GM21576 (cell line): ENCODE results near the gene CNTN5.
"Not testable (repeated sequence)": the region's sequence is repeated elsewhere in the genome, so short reads cannot be mapped to it uniquely, and the experiment has no call there.

Experiments used
- ATAC-seq: cut with Tn5 transposase; IDR thresholded peaks from one replicate; pipeline ENCODE4 v1.9.1; 2021; ENCODE audit warnings: mild to moderate bottlenecking, moderate library complexity; ENCODE audit not compliant: unreplicated experiment

The CNTN5 gene

DNA sequence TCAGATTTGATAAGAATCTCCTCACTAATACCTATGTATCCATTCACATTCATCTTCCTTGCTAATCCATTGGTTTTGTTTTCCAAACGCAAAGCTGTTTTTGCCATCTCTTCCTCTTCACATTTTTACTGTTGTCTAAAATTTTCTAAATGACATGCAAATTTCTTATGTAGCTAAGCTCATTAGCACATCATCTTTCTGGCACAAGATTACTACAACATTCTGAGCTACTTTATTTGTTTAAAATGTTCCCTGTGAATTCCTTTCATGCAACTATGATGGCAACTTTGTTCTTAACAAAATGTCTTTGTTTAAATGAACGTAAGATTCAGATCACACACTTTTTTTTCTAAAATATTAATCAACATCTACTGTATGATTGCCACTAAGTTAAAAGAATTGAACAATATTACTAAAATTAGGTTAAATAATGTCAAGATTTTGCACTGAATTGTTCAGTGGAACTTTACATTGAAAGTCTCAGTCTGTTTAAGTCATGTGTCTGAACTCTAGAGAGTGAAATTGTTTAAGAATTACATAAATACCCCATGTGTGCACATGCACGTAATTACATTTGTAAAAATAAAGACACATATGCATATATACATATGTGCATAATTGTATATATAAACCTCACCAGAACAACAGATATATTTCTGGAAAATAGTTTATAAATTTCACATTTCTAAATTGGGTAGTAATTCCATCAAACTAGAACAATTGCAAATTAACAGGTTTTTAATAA is 688.4 kb downstream of the CNTN5 start:
- no peak for ATAC-seq

DNA sequence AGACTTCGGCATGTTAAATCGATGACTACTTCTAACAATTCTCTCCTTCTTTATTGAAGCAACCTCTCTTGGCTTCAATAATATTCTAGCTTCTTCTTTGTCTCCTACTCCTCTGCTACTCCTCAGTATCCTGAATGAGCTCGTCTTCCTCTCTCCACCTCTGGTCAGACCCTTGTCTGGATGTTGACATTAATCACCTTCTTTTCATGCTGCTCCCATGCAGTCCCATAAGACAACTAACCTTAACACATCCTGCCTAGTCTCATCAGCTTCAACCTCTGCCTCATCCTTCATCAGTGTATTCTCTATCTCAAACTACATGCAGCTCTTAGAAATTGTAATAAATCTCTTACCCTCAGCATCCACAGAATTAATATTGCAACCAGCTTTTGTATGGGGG is 695.6 kb downstream of the CNTN5 start:
- ATAC-seq, result no peak

DNA sequence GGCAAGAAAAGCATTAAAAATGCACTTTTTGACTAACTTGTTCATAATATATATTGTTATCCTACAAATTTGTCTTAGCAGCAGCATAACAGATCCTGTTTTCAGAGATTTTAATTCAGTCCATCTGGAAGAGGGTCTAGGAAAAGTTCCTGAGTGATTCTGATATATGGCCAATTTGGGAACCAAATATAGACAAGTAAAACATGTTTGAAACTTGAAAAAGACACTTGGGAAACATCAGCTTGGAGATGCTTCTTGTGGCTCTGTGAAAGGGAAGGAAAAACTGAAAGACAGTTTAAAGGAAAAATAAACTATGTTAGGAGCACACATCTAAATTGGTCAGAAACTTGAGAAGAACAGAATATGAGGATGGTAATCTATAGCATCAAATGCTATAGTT is 697.5 kb downstream of the CNTN5 start:
- ATAC-seq, result no peak

DNA sequence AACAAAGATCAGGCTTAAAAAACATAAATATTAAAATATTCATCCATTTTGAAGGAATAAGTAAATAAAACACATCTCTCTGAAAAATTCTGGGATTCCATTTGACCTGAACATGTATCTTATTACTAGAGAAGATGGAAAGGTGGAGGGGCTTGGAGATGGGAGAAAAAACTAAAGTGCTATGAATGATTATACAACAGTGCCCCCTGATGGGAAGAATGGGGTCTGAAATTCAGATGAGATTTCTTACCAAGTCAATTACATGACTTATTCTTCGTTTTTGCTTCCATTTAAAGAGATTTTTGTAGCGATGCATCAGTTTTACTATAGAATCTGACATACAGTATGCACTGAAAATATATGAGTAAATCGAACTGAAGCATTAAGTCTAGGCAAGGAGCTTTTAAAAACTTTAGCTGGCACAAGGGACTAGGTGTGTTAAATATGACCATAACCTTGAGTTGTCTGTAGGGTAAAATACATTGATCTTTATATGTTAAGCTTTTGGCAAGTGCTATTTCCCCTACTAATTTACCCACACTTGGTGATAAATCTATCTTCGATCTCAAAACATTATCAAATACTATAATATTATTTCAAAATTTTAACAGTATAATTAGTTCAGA is 718.8 kb downstream of the CNTN5 start:
- no peak for ATAC-seq

DNA sequence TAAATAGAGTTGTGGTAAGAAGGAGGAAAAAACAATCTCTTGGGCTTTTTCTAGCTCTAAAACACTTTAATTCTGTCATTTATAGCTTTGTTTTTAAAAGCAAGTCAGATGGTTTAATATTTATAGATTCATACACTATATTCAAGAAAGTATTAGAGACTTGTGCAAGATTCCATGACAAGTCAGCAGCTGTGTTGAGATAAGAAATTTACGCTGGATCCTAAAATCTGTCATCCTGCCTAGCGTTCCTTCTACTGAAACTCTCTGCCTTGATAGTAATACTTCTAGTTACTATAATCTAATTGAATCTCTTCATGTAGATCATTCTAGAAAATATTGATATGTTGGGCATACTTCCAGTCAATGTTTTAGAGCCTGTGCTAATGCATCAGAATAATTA is 721.8 kb downstream of the CNTN5 start:
- ATAC-seq, result no peak

DNA sequence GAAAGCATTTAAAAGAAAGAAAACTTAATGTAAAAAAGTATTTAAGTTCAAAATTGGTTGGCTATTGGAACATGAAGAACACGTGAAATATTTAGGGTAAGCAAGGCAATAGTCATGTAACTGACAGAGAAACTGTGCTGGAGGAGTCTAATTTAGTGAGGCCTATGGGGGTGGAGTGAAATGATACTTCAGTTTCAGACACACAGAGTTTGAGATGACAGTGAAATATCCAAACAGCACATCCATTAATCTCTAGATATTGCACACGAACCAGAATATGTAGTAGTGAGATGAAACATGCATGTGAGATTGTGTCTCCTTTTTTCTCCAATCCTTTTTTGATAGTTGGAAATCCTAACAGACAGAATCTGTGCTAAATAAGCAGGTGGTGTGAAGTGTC is 739.0 kb downstream of the CNTN5 start:
- no peak for ATAC-seq

DNA sequence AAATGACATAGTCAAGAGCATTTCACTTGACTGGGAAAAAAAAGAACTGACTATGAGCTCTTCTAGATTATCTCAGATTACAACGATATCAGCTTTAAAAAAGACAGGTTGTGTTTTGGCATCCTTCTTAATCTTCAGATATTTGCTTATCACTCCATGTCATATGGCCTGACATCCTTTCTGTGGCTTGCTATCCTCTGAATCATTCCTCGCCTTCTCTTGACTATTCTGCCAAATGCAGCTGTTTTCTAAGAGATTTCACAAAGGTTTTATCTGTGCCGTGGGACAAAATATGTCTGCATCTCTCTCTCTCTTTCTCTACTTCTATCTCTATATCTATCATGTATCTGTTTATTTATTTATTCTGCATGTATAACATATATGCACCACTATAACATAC is 746.1 kb downstream of the CNTN5 start:
- ATAC-seq, result no peak

DNA sequence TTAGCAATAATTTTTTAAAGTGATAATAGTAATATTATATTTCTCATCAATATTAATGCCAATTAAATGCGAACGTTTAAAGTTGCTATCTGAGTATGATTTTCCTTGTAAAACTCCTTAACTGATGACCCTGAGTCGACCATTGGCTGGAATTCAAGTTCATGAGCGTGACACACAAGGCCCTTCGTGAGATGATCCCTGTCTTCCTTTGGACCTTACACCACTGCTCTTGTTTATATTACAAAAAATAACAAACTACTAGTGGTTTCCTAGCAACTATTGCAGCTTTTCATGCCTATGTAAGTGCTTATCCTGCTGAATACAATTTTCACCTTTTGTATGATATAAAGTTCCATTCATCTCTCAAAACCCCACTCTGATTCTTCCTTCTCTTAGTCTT is 752.9 kb downstream of the CNTN5 start:
- no peak for ATAC-seq

DNA sequence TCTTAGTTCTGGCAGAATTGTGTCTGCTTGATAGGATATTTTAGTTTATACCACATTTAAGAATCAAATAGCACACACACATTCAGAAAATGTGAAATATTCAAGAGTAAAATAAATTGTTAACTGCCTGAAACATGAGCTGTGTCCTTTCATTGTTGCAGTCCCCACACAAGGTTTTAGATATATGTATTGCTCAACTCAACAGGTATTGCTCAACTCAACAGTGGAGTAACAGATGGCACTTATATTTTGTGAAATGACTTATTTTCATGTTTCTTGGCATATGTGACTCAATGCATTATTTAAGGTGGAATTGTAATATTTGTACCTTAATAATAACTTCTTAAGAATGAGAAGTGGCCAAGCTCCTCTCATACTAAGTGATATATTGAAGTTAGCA is 760.3 kb downstream of the CNTN5 start:
- ATAC-seq, result no peak

DNA sequence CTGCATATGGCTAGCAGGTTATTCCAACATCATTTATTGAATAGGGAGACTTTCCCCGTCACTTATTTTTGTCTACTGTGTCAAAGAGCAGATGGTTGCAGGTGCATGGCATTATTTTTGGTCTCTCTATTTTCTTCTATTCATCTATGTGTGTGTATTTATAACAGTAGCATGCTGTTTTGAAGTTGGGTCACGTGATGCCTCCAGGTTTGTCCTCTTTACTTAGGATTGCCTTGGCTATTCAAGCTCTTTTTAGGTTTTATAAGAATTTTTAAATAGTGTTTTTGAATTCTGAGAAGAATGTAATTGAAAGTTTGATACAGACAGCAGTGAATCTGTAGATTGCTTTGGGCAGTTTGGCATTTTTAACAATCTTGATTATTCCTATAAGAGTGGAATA is 770.6 kb downstream of the CNTN5 start:
- ATAC-seq, result no peak

DNA sequence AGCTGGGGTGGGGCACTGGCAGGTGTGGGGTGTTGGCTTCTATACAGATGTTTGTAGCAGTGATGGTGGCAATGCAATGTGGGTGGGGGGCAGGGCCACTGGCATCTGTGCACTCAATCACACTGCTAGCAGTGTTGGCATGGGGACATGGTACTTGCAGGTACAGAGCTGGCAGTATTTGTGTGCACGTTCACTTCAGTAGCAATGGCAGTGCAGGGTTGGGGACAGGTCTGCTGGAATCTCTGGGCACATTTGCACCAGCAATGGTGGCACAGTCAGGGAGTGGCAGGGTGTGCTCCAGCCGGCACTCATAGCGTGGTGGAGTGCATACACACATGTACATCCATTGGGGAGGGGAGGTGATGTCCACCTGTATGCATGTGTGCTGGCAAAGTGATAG is 775.2 kb downstream of the CNTN5 start:
- ATAC-seq, result no peak

DNA sequence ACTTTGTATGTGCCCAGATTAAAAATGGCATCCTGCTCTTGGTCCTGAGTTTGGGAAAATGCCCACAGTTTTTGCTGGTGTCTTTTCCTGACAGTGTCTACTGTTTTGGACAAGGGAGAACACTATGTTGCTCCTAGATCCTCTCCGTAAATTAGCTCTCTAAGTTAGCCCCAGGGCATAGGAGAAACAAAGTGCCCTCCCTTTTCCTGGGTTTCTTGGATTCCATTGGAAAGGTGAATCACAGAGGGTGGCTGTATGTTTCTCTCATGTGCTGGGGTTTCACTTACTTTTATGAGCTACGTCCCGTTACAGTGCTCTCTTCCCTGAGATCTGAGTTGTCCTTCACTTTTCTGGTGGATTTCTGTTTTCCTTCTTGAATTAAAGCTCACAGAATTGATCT is 782.8 kb downstream of the CNTN5 start:
- ATAC-seq, result no peak

DNA sequence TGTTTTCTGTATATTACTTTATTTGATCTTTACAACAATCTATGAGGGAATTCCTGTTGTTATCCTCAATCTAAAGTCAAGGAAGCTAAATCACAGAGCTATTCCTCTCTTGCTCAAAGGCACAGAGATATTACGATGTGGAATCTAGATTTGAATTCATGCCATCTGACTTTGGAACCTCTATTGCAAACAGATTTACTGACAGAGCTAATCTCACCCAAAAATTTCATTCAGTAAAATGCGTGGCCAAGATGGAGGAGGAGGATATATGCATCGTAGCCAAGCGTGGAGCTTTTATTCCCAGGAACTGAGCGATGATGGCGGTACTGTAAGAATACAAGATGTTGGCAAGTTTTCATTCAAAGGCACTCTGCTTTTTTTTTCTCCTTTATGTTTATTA is 791.8 kb downstream of the CNTN5 start:
- no peak for ATAC-seq

DNA sequence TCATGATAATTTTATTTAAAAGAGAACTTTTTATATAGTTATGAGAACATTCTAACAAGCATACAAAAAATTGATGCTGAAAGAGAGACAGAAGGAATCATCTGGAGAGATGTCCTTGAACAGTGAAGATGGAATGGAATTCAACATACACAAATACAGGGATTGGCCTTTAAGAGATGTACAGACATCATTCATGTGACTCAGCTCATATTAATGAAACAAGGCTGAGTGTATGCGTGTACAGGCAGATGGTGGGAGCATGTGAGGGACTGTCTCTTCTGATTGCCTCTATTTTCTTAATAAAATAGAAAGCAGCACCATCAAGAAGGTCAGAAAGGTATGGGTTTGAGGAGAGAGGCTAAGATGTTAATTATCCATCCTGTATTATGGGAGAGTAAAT is 793.3 kb downstream of the CNTN5 start:
- no peak for ATAC-seq

DNA sequence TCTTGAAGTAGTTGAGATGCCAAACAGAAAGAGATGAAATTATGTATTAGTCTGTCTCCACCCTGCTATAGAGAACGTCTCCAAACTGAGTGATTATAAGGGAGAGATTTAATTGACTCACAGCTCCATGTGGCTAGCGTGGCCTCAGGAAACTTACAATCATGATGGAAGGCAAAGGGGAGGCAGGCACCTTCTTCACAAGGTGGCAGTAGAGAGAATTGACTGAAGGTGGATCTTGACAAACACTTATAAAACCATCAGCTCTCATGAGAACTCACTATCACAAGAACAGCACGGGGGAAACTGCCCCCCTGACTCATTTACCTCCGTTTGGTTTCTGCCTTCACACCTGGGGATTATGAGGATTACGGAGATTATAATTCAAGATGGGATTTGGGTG is 794.0 kb downstream of the CNTN5 start:
- no peak for ATAC-seq

DNA sequence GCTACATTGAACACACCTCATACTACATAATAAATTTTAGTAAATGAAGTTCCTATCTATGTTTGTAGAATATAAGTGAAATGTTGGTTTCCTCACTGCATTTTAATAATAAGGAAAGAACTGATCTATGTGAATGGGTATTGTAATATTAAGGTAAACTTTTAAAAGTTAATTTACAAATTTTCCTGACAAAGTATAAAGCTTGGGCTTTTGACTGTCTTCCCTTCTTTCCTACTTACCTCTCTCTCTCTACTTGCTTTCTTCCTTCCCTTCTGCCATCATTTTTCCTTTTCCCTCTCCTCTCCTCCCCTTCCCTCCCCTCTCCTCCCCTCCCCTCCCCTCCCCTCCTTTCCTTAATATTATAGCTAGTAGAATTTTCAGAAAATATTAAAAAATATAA is 798.2 kb downstream of the CNTN5 start:
- no peak for ATAC-seq

DNA sequence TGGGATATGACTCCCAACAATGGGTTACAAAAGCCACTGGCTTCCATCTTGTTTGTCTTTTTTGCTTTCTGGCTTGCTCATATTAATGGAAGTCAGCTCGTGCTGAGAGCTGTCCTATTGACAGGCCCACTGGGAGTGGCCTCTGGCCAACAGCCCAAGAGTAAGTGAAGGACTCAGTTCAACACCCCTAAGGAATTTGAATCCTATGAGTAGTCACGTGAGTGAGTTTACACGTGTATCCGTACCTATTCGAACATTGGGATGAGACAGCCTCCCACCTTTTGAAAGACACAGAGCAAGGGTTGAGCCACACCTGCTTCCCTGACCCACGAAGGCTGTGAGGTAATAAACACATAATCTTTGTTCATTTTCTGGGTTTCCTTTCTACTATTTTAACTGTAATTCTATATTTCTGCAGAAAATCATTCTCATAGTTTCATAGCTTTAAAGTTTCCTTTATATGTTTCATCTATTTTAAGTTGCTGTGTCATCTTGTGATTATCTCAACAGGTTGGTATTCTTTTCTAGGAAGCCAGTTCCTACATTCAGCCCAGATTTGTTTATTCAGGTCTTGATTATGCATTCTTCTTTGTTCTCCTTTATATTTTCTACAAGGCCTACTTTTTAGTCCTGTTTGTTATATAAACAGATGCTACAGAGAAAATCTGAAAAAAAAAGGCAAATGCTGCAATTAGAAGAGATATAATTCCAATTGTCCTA is 802.3 kb downstream of the CNTN5 start:
- no peak for ATAC-seq

DNA sequence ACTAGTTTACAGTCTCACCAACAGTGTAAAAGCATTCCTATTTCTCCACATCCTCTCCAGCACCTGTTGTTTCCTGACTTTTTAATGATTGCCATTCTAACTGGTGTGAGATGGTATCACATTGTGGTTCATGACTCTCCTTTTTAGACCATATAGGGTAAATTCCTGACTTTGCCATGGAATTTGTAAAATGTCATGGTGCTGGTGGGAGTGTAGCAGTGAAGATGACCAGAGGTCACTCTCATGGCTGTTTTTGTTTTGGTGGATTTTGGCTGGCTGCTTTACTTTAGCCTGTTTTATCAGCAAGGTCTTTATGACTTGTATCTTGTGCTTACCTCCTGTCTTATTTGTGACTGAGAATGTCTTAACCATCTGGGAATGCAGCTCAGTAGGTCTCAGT is 816.0 kb downstream of the CNTN5 start:
- not testable (repeated sequence) for ATAC-seq

DNA sequence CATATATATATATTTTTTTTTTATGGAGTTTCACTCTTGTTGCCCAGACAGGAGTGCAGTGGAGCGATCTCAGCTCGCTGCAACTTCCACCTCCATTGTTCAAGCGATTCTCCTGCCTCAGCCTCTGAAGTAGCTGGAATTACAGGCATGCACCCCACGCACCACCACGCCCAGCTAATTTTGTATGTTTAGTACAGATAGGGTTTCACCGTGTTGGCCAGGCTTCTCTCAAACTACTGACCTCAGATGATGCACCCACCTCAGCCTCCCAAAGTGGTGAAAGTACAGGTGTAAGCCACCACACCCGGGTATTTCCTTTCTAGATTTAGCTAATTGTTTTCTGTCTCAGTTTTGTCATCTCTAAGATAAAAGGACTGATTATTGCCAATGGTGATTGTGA is 821.1 kb downstream of the CNTN5 start:
- ATAC-seq, result no peak

DNA sequence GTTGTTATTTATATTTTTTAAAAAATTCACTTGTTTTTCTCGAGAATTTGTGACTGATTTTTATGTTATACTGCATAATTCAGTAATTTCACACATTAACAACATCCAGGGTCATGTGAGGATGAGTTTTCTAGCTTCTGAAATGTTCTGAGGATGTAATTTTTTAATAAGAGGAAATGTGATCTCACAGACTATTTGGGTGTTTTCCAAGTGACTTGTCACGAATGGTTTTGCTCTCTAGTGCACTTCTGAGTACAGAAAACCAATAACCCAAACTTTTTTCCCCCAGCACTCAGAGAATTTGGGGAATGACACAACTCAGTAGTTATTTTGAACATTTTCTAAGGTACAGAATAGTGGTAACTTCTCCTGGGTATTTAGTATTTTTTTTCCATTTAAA is 845.2 kb downstream of the CNTN5 start:
- no peak for ATAC-seq

DNA sequence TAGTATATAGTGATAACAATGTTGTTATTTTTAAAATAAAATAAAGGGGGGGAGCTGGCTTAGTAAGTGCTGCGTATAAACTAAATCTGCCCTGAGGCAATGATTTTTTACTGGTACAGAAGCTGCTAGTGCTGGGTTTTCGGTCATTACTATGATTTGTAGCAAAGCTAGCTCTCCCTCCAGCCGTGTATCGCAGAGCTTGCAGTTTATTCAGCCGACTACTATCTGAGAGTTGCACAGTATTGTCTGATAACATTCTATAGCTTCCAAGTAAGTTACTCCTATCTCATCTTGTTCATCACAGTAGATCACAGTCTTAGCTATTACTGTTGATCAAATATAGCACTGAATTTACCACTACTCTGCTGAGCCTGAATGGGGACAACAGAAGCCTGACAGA is 860.9 kb downstream of the CNTN5 start:
- ATAC-seq, result no peak

DNA sequence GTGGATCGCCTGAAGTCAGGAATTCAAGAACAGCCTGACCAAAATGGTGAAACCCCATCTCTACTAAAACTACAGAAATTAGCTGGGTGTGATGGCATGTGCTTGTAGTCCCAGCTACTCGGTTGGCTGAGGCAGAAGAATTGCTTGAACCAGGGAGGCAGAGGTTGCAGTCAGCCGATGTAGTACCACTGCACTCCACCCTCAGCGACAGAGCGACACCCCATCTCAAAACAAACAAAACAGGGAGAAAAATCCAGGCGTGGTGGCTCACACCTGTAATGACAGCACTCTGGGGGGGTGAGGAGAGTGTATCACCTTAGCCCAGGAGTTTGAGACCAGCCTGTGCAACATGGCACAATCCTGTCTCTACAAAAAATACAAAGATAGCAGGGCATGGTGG is 864.0 kb downstream of the CNTN5 start:
- ATAC-seq, result no peak
